Measurements from ENCODE around the gene PAXX. TPM values are rescaled to one million over a fixed set of nuclear protein-coding genes. Genes with fewer than 3 reads are reported as not detected.

Gene PAXX
- polyA plus RNA-seq, 1 donor from 2014 or later: 64.3 TPM

GRCh38 chr9:136969774-136970173 lies 22.4 kb upstream of the PAXX start:
- Mint-ChIP-seq H3K27ac (peak overlapping the region in 1 of 3 donors; percentile 47), H3K9me3 (no peaks in the 10 kb centered on the region), H3K36me3 (no peaks in the 10 kb centered on the region), H3K27me3 (peaks cover 9% of the 10 kb centered on the region), H3K4me1 (peaks cover 3 to 12% (median 6%) of the 10 kb centered on the region in 3 donors), H3K4me3 (peak overlapping the region in 1 of 4 donors; percentile 65)

DNA sequence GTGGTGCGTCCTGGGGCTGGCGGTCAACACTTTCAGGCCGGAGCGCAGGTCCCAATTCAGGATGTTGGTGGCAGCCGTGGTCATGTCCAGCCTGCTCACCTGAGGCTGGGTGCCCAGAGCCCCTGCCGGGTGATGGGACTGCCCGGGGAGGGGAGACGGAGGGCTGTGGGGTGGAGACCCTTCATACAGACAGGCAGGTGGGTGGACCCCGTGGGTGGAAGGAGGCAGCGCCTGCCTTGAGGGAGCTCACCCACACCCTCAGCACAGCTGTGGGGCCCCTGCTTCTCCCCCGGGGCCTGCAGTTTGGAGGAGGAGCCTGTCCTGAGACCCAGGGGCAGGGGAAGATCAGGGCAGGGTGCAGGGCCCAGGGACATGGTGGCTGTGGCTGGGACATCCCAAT lies 21.9 kb upstream of the PAXX start:
- peaks cover 5 to 11% (median 6%) of the 10 kb centered on the region in 3 donors for H3K4me1 Mint-ChIP-seq
- no peaks in the 10 kb centered on the region for H3K36me3 Mint-ChIP-seq
- H3K27me3 Mint-ChIP-seq: peaks cover 9% of the 10 kb centered on the region
- no peak overlapping the region for H3K27ac Mint-ChIP-seq
- H3K4me3 Mint-ChIP-seq: no peak overlapping the region
- no peaks in the 10 kb centered on the region for H3K9me3 Mint-ChIP-seq

DNA sequence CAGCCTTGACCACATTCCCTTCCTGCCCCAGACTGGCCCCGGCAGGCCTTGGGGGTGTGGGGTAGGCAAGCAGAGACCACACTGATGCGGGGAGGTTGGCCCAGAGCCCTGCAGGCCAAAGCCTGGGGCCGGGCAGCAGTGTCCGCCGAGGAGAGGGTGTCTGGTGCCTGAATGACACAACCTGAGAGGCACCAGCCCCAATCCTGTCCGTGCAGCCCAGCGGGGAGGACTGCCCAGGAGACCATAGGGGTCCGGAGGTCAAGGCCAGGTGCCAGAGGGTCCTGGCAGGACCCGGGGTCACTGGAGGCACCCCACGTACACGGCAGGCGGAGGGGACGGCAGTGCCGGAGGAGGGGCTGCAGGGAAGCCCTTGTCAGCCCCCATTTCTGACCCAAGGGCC lies 20.5 kb upstream of the PAXX start:
- Mint-ChIP-seq H3K27ac (no peak overlapping the region), H3K36me3 (no peaks in the 10 kb centered on the region), H3K4me3 (no peak overlapping the region), H3K9me3 (no peaks in the 10 kb centered on the region), H3K4me1 (peaks cover 0 to 3% (median 2%) of the 10 kb centered on the region in 3 donors), H3K27me3 (peaks cover 4% of the 10 kb centered on the region)

DNA sequence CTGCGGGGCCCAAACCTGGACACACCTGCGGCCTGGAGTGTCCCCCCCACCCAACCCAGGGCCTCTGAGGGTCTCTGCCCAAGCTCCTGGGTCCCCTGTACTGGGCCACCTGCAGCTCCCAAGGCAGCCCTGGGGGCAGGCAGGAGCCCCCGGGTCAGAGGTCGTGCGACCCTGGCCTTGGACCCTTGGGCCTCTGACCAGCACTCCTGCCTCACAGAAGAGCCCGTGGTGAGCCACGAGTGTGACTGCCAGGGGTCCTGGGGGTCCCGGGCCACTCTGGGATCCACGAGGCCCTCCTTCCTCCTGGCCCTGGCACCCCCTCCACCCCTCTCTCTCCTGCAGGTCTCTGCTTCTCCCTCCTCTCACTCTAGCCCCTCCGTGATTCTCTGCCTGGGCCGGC lies 19.9 kb upstream of the PAXX start:
- H3K9me3 Mint-ChIP-seq: no peaks in the 10 kb centered on the region
- no peaks in the 10 kb centered on the region for H3K36me3 Mint-ChIP-seq
- no peak overlapping the region for H3K4me3 Mint-ChIP-seq
- peaks cover 0 to 6% (median 2%) of the 10 kb centered on the region in 3 donors for H3K4me1 Mint-ChIP-seq
- H3K27me3 Mint-ChIP-seq: peaks cover 4% of the 10 kb centered on the region
- no peak overlapping the region for H3K27ac Mint-ChIP-seq

DNA sequence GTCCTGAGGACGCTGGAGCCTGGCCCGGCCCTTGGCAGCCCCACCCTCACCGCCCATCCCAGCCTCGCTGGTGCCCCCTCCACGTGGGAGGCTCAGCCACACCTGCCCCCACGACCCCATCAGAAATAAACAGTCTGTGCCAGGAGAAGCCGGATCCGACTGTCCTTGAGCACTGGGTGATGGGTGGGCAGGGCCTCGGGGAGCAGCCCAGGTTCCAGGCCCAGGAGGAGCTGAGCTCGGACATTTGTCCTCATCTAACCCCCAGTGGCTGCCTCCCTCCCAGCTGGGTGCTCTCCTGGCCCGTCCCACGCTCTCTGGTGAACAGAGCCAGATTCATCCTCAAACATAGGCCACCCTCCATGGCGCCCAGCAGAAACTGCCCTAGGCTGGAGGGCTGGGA lies 19.5 kb upstream of the PAXX start:
- Mint-ChIP-seq H3K4me1 (peaks cover 0 to 6% (median 2%) of the 10 kb centered on the region in 3 donors), H3K36me3 (no peaks in the 10 kb centered on the region), H3K27ac (no peak overlapping the region), H3K4me3 (no peak overlapping the region), H3K9me3 (no peaks in the 10 kb centered on the region), H3K27me3 (peaks cover 4% of the 10 kb centered on the region)

GRCh38 chr9:136973618-136974617 lies 18.3 kb upstream of the PAXX start:
- H3K4me1 Mint-ChIP-seq: peaks cover 0 to 6% (median 2%) of the 10 kb centered on the region in 3 donors
- no peaks in the 10 kb centered on the region for H3K9me3 Mint-ChIP-seq
- H3K36me3 Mint-ChIP-seq: no peaks in the 10 kb centered on the region
- H3K27me3 Mint-ChIP-seq: peaks cover 4% of the 10 kb centered on the region
- peak overlapping the region in 1 of 4 donors; percentile 9 for H3K4me3 Mint-ChIP-seq
- no peak overlapping the region for H3K27ac Mint-ChIP-seq

- H3K27me3 Mint-ChIP-seq: peaks cover 4% of the 10 kb centered on the region
- H3K36me3 Mint-ChIP-seq: no peaks in the 10 kb centered on the region
- no peaks in the 10 kb centered on the region for H3K9me3 Mint-ChIP-seq
- peaks cover 0 to 6% (median 2%) of the 10 kb centered on the region in 3 donors for H3K4me1 Mint-ChIP-seq
- peak overlapping the region in 1 of 4 donors; percentile 47 for H3K4me3 Mint-ChIP-seq
- no peak overlapping the region for H3K27ac Mint-ChIP-seq
Observed at GRCh38 chr9:136974817-136975535, 17.2 kb upstream of the PAXX start.

- H3K27ac Mint-ChIP-seq: no peak overlapping the region
- peaks cover 4% of the 10 kb centered on the region for H3K27me3 Mint-ChIP-seq
- peaks cover 0 to 6% (median 2%) of the 10 kb centered on the region in 3 donors for H3K4me1 Mint-ChIP-seq
- no peak overlapping the region for H3K4me3 Mint-ChIP-seq
- no peaks in the 10 kb centered on the region for H3K9me3 Mint-ChIP-seq
- no peaks in the 10 kb centered on the region for H3K36me3 Mint-ChIP-seq
Observed at GRCh38 chr9:136975644-136976043, 16.6 kb upstream of the PAXX start.

GRCh38 chr9:136977223-136977622 lies 15.0 kb upstream of the PAXX start, which contains the start of gene PTGDS:
TSS of gene PTGDS (plus strand) at chr9:136977504. CDS start at chr9:136977579, 75 bp downstream.
- peak within 1 kb of the TSS in 3 of 4 donors; percentile 21 to 45 (median 39) for H3K4me3 Mint-ChIP-seq
- no peaks in the 10 kb centered on the region for H3K9me3 Mint-ChIP-seq
- H3K36me3 Mint-ChIP-seq: no peaks in the 10 kb centered on the region
- H3K27me3 Mint-ChIP-seq: peaks cover 6% of the 10 kb centered on the region
- H3K27ac Mint-ChIP-seq: no peak within 1 kb of the TSS
- H3K4me1 Mint-ChIP-seq: peaks cover 0 to 6% (median 2%) of the 10 kb centered on the region in 3 donors

DNA sequence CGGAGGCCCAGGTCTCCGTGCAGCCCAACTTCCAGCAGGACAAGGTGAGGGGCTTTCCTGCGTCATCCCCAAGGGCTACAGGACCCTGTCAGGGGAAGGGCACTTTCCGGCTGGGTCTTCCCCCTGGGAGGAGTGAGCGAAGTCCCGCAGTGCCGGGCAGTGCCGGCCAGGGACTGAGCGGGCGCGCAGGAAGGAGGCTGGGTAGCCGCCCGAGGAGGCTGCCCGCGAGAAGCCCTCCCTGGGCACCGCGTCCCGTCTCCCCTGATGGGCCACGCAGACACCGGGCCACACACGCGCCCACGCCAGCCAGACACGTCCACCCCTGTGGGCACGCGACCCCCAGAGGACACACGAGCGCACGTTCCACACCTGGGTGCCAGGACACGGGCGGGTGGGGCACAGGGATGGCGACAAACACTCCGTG lies 14.6 kb upstream of the PAXX start:
- peak overlapping the region in 2 of 4 donors; percentile 21 to 45 for H3K4me3 Mint-ChIP-seq
- H3K4me1 Mint-ChIP-seq: peaks cover 0 to 6% (median 2%) of the 10 kb centered on the region in 3 donors
- H3K36me3 Mint-ChIP-seq: no peaks in the 10 kb centered on the region
- no peaks in the 10 kb centered on the region for H3K9me3 Mint-ChIP-seq
- no peak overlapping the region for H3K27ac Mint-ChIP-seq
- H3K27me3 Mint-ChIP-seq: peaks cover 7% of the 10 kb centered on the region

- Mint-ChIP-seq H3K4me3 (no peak overlapping the region), H3K9me3 (no peaks in the 10 kb centered on the region), H3K4me1 (peaks cover 0 to 6% (median 2%) of the 10 kb centered on the region in 3 donors), H3K27ac (no peak overlapping the region), H3K36me3 (no peaks in the 10 kb centered on the region), H3K27me3 (peaks cover 12% of the 10 kb centered on the region)
Observed at GRCh38 chr9:136978073-136978864, 14.0 kb upstream of the PAXX start.

DNA sequence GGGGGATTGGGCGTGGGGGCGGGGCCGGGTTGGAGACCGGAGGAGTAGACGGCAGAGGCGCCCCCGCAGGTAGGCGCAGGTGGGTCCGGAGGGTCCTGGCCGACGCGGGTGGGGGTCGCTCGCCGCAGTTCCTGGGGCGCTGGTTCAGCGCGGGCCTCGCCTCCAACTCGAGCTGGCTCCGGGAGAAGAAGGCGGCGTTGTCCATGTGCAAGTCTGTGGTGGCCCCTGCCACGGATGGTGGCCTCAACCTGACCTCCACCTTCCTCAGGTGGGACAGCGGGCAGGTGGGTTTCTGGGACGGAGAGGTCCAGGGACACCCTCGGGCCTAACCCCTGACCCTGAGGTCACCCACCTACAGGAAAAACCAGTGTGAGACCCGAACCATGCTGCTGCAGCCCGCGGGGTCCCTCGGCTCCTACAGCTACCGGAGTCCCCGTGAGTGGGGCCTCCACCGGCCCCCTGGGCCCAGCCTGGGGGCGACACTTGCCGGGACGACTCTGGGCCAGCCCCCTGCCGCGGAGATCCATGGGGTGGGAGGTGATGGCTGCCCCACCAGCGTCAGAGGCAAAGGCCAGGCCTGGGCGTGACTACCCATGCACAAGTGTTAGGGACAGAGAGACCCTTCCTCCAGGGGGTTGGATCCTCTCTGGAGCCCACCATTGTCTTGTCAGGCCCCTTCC lies 13.2 kb upstream of the PAXX start:
- no peaks in the 10 kb centered on the region for H3K9me3 Mint-ChIP-seq
- peaks cover 0 to 8% (median 5%) of the 10 kb centered on the region in 3 donors for H3K4me1 Mint-ChIP-seq
- H3K36me3 Mint-ChIP-seq: peaks cover 2% of the 10 kb centered on the region
- no peak overlapping the region for H3K4me3 Mint-ChIP-seq
- H3K27me3 Mint-ChIP-seq: peaks cover 18% of the 10 kb centered on the region
- no peak overlapping the region for H3K27ac Mint-ChIP-seq

DNA sequence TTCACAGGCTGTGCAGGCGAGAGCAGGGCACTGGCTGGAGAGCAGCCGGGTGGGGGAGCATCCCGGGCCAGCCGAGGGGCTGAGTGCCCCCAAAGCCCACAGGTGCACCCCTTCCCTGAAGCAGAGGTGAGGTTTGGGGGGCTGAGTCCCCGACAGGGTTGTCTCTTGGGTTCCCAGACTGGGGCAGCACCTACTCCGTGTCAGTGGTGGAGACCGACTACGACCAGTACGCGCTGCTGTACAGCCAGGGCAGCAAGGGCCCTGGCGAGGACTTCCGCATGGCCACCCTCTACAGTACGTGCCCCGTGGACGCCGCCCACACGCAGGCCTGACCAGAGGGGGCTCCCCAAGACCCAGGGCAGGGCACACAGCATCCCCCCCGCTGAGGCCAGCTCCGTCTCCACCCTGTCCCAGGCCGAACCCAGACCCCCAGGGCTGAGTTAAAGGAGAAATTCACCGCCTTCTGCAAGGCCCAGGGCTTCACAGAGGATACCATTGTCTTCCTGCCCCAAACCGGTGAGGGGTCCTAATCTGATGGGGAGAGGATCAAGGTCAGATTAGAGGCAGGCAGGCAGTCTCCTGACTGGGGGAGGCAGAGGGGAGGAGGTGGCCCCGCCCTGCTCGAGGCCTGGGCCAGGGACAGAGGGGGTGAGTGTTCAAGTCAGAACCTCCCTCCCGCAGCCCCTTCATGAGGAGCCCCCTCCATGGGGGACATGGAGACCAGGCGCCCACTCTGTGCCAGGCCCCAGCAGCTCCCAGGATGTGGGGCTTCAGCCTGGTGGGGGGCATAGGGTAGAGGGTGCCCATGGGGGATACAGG lies 12.2 kb upstream of the PAXX start:
- Mint-ChIP-seq H3K4me1 (peaks cover 0 to 9% (median 5%) of the 10 kb centered on the region in 3 donors), H3K36me3 (peaks cover 2% of the 10 kb centered on the region), H3K27ac (peak overlapping the region in 1 of 3 donors; percentile 10), H3K4me3 (no peak overlapping the region), H3K9me3 (no peaks in the 10 kb centered on the region), H3K27me3 (peaks cover 20% of the 10 kb centered on the region)

Data from IgD-negative memory B cell (primary cell).